Heart left ventricle (tissue), 13 donors: ENCODE measurements around the gene NOSTRIN.

Experiments
- CTCF ChIP-seq, 12 donors: fragments of 200-600 bp; sonication (generic) in 4 of 12; IDR thresholded peaks; one replicate each; pipeline versions ENCODE4 v1.5.0 to v1.8.0; 2018 to 2022; ENCODE audit warnings: antibody characterized with exemption in 12 of 12, mild to moderate bottlenecking in 5 of 12
- POLR2A ChIP-seq, 2 donors: fragments of 450-650 bp; IDR thresholded peaks; one replicate each; pipeline ENCODE4 v1.6.1; 2017; ENCODE audit warnings: antibody characterized with exemption in 2 of 2, mild to moderate bottlenecking in 2 of 2, moderate library complexity in 2 of 2
- donor health status: ischemic (EF 13 %, LVEDD 7.1; RV severe dilation, severe dysfunction).
- donor health status: DM: no; HTN: yes; CAD: no.
- donor health status: DM: no; HTN: no; CAD: no.
- donor health status: ischemic (EF 25% LVEDD 6.9; RV normal size, moderate dysfunction).
- donor health status: ischemic (EF 25% LVEDD 5.7; RV mildly dilated, moderate dysfunction).
- donor health status: ischemic (EF 35%, LVEDD 5.7; RV mildly dilated, moderate dysfunction).
- donor health status: nonischemic (EF 11% LVEDD 7.7; RV severe dilation, severe dysfunction).
- donor health status: DM: yes; HTN: yes; CAD: no.
- donor health status: PGD.
- donor health status: ischemic (EF 29% LVEDD 5.4; RV normal size, mild dysfunction).
- donor health status: nonischemic (EF 23%, LVEDD 6.1; RV moderate dilation, normal function).

- TF ChIP-seq CTCF (IDR thresholded peaks at IDR 0.05) (no peak), POLR2A (IDR thresholded peaks at IDR 0.05) (no peak)
Measured at GRCh38 chr2:168855601-168856000, 53.2 kb downstream of the NOSTRIN start.
